Measurements from ENCODE around the gene MYO18A.
A peak's percentile ranks its signal among the peaks of the same experiment; 100 is the strongest.
"Not testable (repeated sequence)": the region's sequence is repeated elsewhere in the genome, so short reads cannot be mapped to it uniquely, and the experiment has no call there.

The MYO18A gene

DNA sequence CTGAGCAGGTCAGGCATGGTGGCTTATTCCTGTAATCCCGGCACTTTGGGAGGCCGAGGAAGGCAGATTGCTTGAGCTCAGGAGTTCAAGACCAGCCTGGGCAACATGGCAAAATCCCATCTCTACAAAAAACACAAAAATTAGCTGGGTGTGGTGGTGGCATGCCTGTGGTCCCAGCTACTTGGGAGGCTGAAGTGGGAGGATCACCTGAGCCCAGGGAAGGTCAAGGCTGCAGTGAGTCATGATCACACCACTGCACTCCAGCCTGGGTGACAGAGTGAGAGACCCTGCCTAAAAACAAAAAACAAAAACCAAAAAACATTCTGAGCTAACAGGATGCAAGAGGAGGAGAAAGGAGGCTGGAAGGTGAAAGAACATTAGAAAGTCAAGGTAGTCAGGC is 33.0 kb downstream of the MYO18A start:
- DNase-seq: not testable (repeated sequence)

- DNase-seq: no peak
Measured at GRCh38 chr17:29146369-29146972, 33.7 kb downstream of the MYO18A start.

GRCh38 chr17:29145289-29146073 is 34.7 kb downstream of the MYO18A start:
- peak; percentile 55 for DNase-seq

DNA sequence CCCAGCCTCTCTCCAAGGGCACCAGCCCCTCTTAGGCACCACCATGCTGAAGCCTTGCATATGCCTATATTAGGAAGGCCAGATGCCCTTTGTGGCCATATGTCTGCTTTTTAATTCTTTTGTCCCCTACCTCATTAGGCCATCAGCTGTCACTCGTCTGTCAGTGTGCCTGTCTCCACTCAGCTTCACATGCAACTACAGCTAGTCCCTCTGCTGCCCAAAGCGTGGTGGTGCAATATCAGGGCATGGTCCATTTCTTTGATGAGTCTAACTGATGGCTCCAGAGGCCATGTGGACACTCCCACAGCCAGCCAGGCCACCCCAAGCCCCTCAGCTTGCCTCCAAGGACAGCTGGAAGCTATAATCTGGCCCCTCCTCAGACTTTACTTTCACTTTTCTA is 36.3 kb downstream of the MYO18A start:
- no peak for DNase-seq

DNA sequence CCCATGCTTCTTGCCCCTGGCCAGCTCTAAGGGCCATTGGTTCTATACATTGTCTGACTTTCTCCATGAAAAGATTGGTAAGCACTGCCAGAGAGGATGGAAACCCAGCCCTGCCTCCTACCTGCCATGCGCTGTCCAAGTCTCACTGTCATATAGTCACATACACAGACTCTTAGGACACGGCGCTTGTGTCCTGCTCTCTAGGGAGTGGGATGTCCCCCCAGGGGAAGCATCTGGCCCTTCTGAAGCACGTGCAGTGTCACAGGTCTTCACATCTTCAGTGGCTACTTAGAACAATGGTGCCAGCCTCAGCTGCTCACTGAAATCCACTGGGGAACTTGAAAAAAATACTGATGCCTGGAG is 38.7 kb downstream of the MYO18A start:
- no peak for DNase-seq

- DNase-seq: peak; percentile 54
Measured at GRCh38 chr17:29140631-29141513, 39.3 kb downstream of the MYO18A start.

- peak; percentile 77 for DNase-seq
Measured at GRCh38 chr17:29140051-29140621, 40.1 kb downstream of the MYO18A start.

DNA sequence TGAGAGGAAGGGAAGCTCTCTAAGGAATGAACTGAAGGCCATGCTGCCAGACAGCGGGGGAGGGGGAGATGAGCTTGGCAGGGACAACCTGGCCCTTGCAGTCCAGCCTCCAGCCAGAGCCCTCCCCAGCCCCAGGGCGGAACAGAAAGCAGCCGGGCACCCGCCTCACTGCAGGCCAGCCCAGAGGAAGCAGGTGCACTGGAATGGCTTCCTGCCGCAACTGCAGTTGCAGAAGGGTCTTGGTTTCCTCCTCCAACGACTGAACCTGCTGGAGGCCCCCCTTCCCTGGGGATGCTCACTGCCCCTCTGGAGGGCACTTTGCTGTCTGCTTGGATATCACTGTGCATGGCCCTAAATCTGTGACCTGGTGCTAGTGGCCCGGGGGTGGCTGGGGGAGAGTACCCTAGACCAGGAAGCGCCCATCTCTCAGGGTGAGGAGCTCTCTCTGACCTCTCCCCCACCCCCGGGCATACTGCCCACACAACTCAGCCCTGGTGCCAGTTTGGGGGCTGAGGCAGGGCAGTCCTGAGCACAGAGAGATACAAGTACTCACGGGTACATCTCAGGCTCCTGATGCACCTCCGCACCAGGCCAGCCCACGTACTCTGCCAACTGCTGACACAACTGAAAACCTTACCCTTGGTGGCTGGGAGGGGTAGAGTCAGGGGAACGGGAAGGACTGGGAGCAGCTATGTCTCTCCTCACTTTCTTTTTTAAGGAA is 41.1 kb downstream of the MYO18A start:
- peak; percentile 21 for DNase-seq

GRCh38 chr17:29138184-29138955 is 41.8 kb downstream of the MYO18A start:
- peak; percentile 35 for DNase-seq

- no peak for DNase-seq
Measured at GRCh38 chr17:29136998-29137730, 43.0 kb downstream of the MYO18A start.

- no peak for DNase-seq
Measured at GRCh38 chr17:29135464-29135863, 44.7 kb downstream of the MYO18A start.

DNA sequence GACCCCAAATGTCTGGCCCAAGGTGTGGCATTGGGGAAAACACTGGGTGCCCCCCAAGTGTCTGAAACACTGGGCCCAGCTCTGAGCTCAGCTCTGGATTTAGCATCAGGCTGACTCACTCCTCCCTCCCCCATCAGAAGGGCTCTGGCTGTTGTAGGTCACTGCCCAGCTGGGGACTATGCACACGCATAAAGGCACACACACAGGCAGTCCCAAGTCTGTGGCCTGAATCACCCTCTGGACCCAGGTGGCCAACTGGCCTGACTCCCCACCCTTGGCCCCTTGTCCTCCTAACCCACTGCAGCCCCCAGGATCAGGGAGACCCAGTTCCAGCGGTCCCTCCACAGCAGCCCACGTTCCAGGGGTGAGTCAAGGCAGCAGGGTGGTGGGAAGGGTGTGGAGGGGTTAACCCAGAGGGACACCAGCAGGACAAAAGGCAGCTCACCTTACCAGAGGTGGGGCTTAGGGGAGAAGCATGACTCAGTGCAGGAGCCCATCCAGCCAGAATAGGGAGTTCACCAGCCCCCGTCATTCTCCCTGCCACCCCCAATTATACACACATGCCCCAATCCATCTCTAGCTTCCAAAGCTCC is 47.0 kb downstream of the MYO18A start:
- no peak for DNase-seq

DNA sequence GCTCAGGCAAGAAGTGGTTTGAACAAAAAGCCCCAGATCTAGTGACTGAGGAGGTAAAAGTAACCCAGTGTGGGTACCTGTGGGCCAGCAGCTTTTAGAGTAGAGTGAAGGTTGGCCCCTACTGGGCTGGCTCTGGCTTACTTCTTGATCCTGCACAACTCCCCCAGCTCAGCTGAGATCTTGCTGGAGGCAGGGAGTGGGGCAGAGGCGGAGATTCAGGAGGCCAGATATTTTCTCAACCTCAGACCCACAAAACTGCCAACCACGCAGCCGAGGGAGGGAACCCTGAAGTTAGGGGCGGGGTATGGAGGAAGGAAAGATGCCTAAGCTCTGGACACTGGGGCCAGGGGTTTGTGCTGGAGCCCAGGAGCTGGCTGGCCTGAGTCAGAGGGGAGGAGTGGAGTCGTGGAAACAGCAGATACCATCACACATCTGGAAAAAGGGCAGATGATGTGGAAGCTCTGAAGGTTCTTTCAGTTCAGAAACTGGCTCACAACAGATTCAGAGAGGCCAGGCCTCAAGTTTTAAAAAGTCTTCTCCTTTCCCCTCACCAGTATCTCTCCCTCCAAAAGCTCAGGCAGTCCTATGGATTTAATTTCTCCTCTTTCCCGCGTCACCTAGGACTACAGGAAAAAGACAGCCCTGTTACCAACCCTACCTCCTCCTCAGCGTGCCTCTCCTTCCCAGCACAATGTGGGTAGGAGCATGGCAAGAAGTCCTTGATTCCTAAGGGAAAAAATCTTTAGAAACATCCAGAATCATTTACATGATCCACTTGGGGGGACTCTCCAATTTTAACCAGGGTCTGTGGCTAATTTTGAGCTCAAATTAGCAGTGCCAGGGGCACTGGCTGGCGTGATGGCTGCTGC is 48.1 kb downstream of the MYO18A start:
- no peak for DNase-seq

- no peak for DNase-seq
Measured at GRCh38 chr17:29129731-29130130, 50.5 kb downstream of the MYO18A start.

DNA sequence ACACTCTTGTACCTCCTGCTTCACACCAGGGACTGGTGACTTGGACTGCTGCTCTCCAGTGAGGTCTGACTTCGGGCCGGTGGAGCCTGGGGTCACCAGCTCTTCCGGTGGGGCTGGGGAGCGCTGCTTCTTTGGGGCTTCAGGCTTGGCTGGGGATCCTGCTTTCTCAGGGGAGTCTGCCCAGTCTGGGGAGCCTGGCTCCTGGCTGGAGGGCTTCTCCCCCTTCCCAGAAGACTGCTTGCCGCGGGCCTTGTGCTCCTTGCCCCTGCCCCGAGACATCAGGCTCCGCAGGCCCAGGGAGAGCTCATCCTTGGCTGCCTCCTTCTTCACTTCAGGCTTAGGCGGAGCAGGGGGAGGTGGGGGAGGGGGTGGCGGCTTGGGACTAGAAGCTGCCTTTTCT is 52.4 kb downstream of the MYO18A start:
- DNase-seq: no peak

- DNase-seq: no peak
Measured at GRCh38 chr17:29126268-29126930, 53.8 kb downstream of the MYO18A start.

DNA sequence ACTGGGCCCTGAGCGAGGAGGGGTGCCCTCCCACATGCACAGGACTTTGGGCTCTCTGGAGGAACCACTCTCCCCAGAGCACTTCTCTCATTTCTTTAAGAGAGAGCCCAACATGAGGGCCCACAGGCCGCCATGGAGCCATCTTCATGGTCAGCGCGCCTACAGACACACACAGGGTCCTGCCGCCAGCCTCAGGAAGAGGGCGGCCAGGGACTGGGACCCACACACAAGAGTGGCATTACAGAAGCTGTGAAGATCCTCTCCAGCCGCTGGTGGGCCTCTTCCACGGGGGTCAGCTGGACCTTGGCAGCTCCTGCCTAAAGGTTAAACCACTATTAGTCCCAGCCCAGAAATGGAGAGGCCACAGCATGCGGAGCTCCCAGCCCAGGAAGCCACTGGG is 54.5 kb downstream of the MYO18A start:
- DNase-seq: no peak

- no peak for DNase-seq
Measured at GRCh38 chr17:29124925-29125273, 55.3 kb downstream of the MYO18A start.
